Measurements from ENCODE around the gene NCKIPSD.

The NCKIPSD gene

GRCh38 chr3:48635222-48636021, 50.3 kb downstream of the NCKIPSD start, which contains the start of gene SLC26A6 (continued):
- TF ChIP-seq ZNF274 (IDR thresholded peaks at IDR 0.05; ENCODE audit: low read length) (no peak), ZNF274 (tag by site-specific recombination; IDR thresholded peaks at IDR 0.05; ENCODE audit: borderline replicate concordance) (no peak), ZNF610 (tag by site-specific recombination; IDR thresholded peaks at IDR 0.05; ENCODE audit: borderline replicate concordance) (no peak), ZNF645 (tag by site-specific recombination; IDR thresholded peaks at IDR 0.05) (no peak), MYNN (tag by site-specific recombination; IDR thresholded peaks at IDR 0.05; ENCODE audit: borderline replicate concordance) (no peak), ZNF510 (tag by site-specific recombination; IDR thresholded peaks at IDR 0.05; ENCODE audit: insufficient replicate concordance) (no peak), KLF16 (tag by site-specific recombination; IDR thresholded peaks at IDR 0.05) (no peak; the same call in 1 of the 2 replicates), WT1 (tag by site-specific recombination; IDR thresholded peaks at IDR 0.05) (no peak; the same call in 1 of the 2 replicates), HOXC10 (CRISPR knock-in tag; IDR thresholded peaks at IDR 0.05) (no peak), ZFP69B (tag by site-specific recombination; IDR thresholded peaks at IDR 0.05) (peak; percentile 77), ZNF777 (tag by site-specific recombination; IDR thresholded peaks at IDR 0.05; ENCODE audit: borderline replicate concordance) (no peak), ZNF544 (tag by site-specific recombination; IDR thresholded peaks at IDR 0.05) (no peak), SALL2 (tag by site-specific recombination; IDR thresholded peaks at IDR 0.05; ENCODE audit: borderline replicate concordance) (no peak), ZNF19 (tag by site-specific recombination; IDR thresholded peaks at IDR 0.05; ENCODE audit: low read depth) (no peak), ZNF76 (tag by site-specific recombination; IDR thresholded peaks at IDR 0.05; ENCODE audit: borderline replicate concordance, low read depth) (no peak; the same call in 1 of the 2 replicates), BCL6B (tag by site-specific recombination; IDR thresholded peaks at IDR 0.05) (no peak), ZFP41 (tag by site-specific recombination; IDR thresholded peaks at IDR 0.05; ENCODE audit: borderline replicate concordance) (no peak), ZNF223 (tag by site-specific recombination; IDR thresholded peaks at IDR 0.05) (no peak), ZNF311 (tag by site-specific recombination; IDR thresholded peaks at IDR 0.05; ENCODE audit: borderline replicate concordance) (no peak), ZSCAN16 (tag by site-specific recombination; IDR thresholded peaks at IDR 0.05) (no peak), ZNF792 (tag by site-specific recombination; IDR thresholded peaks at IDR 0.05) (no peak), ZSCAN30 (tag by site-specific recombination; IDR thresholded peaks at IDR 0.05) (peak; percentile 40; the same call in 1 of the 2 replicates), ZNF654 (tag by site-specific recombination; IDR thresholded peaks at IDR 0.05; ENCODE audit: low read depth) (no peak; the same call in none of the 2 replicates), KLF9 (tag by site-specific recombination; IDR thresholded peaks at IDR 0.05; ENCODE audit: low read depth) (no peak; the same call in 1 of the 2 replicates), HOXD13 (CRISPR knock-in tag; IDR thresholded peaks at IDR 0.05; ENCODE audit: borderline replicate concordance) (no peak), BCL11A (tag by site-specific recombination; IDR thresholded peaks at IDR 0.05; ENCODE audit: low read depth) (peak; percentile 96), ZSCAN23 (tag by site-specific recombination; IDR thresholded peaks at IDR 0.05) (no peak), ZNF175 (tag by site-specific recombination; IDR thresholded peaks at IDR 0.05) (no peak), GLIS2 (tag by site-specific recombination; IDR thresholded peaks at IDR 0.05) (peak; percentile 91), RBAK (tag by site-specific recombination; IDR thresholded peaks at IDR 0.05) (no peak), ZNF555 (tag by site-specific recombination; conservative IDR thresholded peaks at IDR 0.05) (no peak), ZNF280C (tag by site-specific recombination; IDR thresholded peaks at IDR 0.05) (no peak), ZNF623 (tag by site-specific recombination; IDR thresholded peaks at IDR 0.05) (no peak), ZNF580 (tag by site-specific recombination; IDR thresholded peaks at IDR 0.05) (no peak), ZNF37A (tag by site-specific recombination; IDR thresholded peaks at IDR 0.05) (no peak)

Data from HEK293 (cell line).